Left lung (tissue), 10 donors: ENCODE data around the gene RNF213. TPM values are rescaled to one million over a fixed set of nuclear protein-coding genes. Genes with fewer than 3 reads are reported as not detected.
A peak's percentile ranks its signal among the peaks of the same experiment; 100 is the strongest.

Experiments used
- ATAC-seq: fragments of 200-7000 bp; cut with Tn5 transposase; one replicate; pipeline ENCODE4 v1.9.1; 2020; ENCODE audit warnings: moderate library complexity
- DNase-seq, 4 donors: peaks; one replicate each; pipeline ENCODE4 v3.0.0-alpha.2; 2013 to 2020
- H3K27ac ChIP-seq, 2 donors: fragments of 200-600 bp; sonication (generic) in 1 of 2; one replicate each; pipeline versions ENCODE4 v1.5.0 to v1.8.0; 2020 to 2021
- H3K27me3 ChIP-seq, 2 donors: fragments of 200-600 bp; sonication (generic) in 1 of 2; one replicate each; pipeline versions ENCODE4 v1.5.0 to v1.8.0; 2020 to 2021
- H3K36me3 ChIP-seq, 2 donors: fragments of 200-600 bp; sonication (generic) in 1 of 2; one replicate each; pipeline versions ENCODE4 v1.5.0 to v1.8.0; 2020 to 2021
- H3K4me1 ChIP-seq, 2 donors: fragments of 200-600 bp; one replicate each; pipeline ENCODE4 v1.8.0; 2021
- H3K4me3 ChIP-seq, 2 donors: fragments of 200-600 bp; sonication (generic) in 1 of 2; one replicate each; pipeline versions ENCODE4 v1.5.0 to v1.8.0; 2020 to 2021; ENCODE audit warnings: mild to moderate bottlenecking in 1 of 2
- H3K9me3 ChIP-seq, 2 donors: fragments of 200-600 bp; sonication (generic) in 1 of 2; one replicate each; pipeline versions ENCODE4 v1.5.0 to v1.8.0; 2020 to 2021
- CTCF ChIP-seq, 2 donors: fragments of 200-600 bp; sonication (generic) in 1 of 2; IDR thresholded peaks; one replicate each; pipeline versions ENCODE4 v1.5.0 to v1.8.0; 2021; ENCODE audit warnings: antibody characterized with exemption in 2 of 2
- intact Hi-C, 2 donors: fragments of 100-400 bp; cut with DNase I; formaldehyde crosslinking; loops; one replicate each; pipeline versions ENCODE4 v1.11.2 to v1.14.2; 2022
- polyA plus RNA-seq, 6 donors: library from polyadenylated mRNA; unstranded; fragments of 120-200 nt; gene quantifications; one replicate each; pipeline ENCODE4 v1.2.1, GENCODE V29; 2013; ENCODE audit not compliant: insufficient read length in 6 of 6
- total RNA-seq, 2 donors: library from RNA; stranded (reverse); fragmentation: NEBNext Ultra II Directional; extraction: Animal tissue kit (Norgen Biotek cat#: 25700); gene quantifications; one replicate each; pipeline ENCODE4 v1.2.1, GENCODE V29; 2021
- donor health status: DM: no; HTN: yes; CAD: no.
- donor health status: DM: no; HTN: no; CAD: no.

Gene RNF213
- total and polyA plus RNA-seq, 8 donors, result 89.0 to 264 (median 103) TPM

GRCh38 chr17:80431246-80432195, 170.9 kb downstream of the RNF213 start:
- Histone ChIP-seq H3K36me3 (peaks cover 0 to 6% of the 10 kb centered on the region in 2 donors), H3K9me3 (no peaks in the 10 kb centered on the region), H3K4me3 (no peak overlapping the region), H3K4me1 (peaks cover 0 to 8% of the 10 kb centered on the region in 2 donors), H3K27me3 (no peaks in the 10 kb centered on the region), H3K27ac (no peak overlapping the region)
- ATAC-seq, result no peak
- intact Hi-C loops, result no loop called here
- TF ChIP-seq CTCF (IDR thresholded peaks at IDR 0.05), result no peak
- DNase-seq, result peak in 1 of 4 donors; percentile 69

- ATAC-seq, result no peak
- Histone ChIP-seq H3K36me3 (peaks cover 0 to 6% of the 10 kb centered on the region in 2 donors), H3K27ac (no peak overlapping the region), H3K27me3 (no peaks in the 10 kb centered on the region), H3K4me3 (no peak overlapping the region), H3K9me3 (no peaks in the 10 kb centered on the region), H3K4me1 (no peaks in the 10 kb centered on the region)
- DNase-seq, result peak in 1 of 4 donors; percentile 63
- intact Hi-C loops, result no loop called here
- TF ChIP-seq CTCF (IDR thresholded peaks at IDR 0.05), result no peak
Measured at GRCh38 chr17:80432350-80432955, 171.8 kb downstream of the RNF213 start.

- intact Hi-C loops, result no loop called here
- no peaks in the 10 kb centered on the region for H3K4me1 ChIP-seq
- H3K27ac ChIP-seq, result no peak overlapping the region
- H3K9me3 ChIP-seq, result no peaks in the 10 kb centered on the region
- TF ChIP-seq CTCF (IDR thresholded peaks at IDR 0.05), result no peak
- DNase-seq (peak in 1 of 4 donors; percentile 43), ATAC-seq (no peak)
- no peak overlapping the region for H3K4me3 ChIP-seq
- no peaks in the 10 kb centered on the region for H3K27me3 ChIP-seq
- H3K36me3 ChIP-seq, result peaks cover 0 to 6% of the 10 kb centered on the region in 2 donors
Measured at GRCh38 chr17:80432961-80433550, 172.4 kb downstream of the RNF213 start.

GRCh38 chr17:80433916-80434666, 173.4 kb downstream of the RNF213 start:
- ATAC-seq, result no peak
- intact Hi-C loops, result no loop called here
- no peak for TF ChIP-seq CTCF (IDR thresholded peaks at IDR 0.05)

More at GRCh38 chr17:80433916-80434666, 173.4 kb downstream of the RNF213 start:
- Histone ChIP-seq H3K36me3 (peaks cover 0 to 6% of the 10 kb centered on the region in 2 donors), H3K27me3 (no peaks in the 10 kb centered on the region), H3K27ac (no peak overlapping the region), H3K9me3 (no peaks in the 10 kb centered on the region), H3K4me1 (no peaks in the 10 kb centered on the region), H3K4me3 (no peak overlapping the region)
- peak in 1 of 4 donors; percentile 59 for DNase-seq
